ENCODE measurements around the gene GNG12.
A peak's percentile ranks its signal among the peaks of the same experiment; 100 is the strongest.
"Not testable (repeated sequence)": the region's sequence is repeated elsewhere in the genome, so short reads cannot be mapped to it uniquely, and the experiment has no call there.

GNG12 gene

DNA sequence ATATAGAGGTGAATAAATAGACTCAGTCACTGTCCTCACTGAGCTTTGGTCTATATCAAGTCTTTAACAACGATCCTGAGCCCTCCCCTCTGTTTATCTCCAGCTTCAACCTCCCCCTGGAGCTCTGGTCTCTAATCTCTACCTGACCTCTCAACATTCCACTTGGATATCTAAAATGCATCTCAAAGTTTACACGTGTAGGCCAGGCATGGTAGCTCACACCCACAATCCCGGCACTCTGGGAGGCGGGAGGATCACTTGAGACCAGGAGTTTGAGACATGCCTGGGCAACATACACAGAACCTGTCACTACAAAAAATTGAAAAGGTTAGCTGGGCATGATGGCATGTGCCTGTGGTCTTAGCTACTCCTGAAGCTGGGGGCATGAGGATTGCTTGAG, 94.9 kb downstream of the GNG12 start:
- Histone ChIP-seq H3K27ac (ENCODE audit: low read depth, low read length) (no peak overlapping the region), H3K36me3 (ENCODE audit: control insufficient read depth in 1 of 2, insufficient read depth in 2 of 2, low read length in 2 of 2) (no peaks in the 10 kb centered on the region), H3K9me3 (ENCODE audit: control insufficient read depth in 1 of 2, low read length in 2 of 2) (no peaks in the 10 kb centered on the region), H3K27me3 (ENCODE audit: control insufficient read depth in 1 of 2, insufficient read depth in 2 of 2, low read length in 2 of 2) (no peaks in the 10 kb centered on the region), H3K4me1 (ENCODE audit: control insufficient read depth in 1 of 2, insufficient read depth in 2 of 2, low read length in 2 of 2) (peaks cover 51 to 69% of the 10 kb centered on the region in 2 donors), H3K9ac (ENCODE audit: low read depth in 1 of 2, low read length in 2 of 2) (no peak overlapping the region), H3K4me3 (ENCODE audit: low read depth in 1 of 2, low read length in 2 of 2) (no peak overlapping the region)

DNA sequence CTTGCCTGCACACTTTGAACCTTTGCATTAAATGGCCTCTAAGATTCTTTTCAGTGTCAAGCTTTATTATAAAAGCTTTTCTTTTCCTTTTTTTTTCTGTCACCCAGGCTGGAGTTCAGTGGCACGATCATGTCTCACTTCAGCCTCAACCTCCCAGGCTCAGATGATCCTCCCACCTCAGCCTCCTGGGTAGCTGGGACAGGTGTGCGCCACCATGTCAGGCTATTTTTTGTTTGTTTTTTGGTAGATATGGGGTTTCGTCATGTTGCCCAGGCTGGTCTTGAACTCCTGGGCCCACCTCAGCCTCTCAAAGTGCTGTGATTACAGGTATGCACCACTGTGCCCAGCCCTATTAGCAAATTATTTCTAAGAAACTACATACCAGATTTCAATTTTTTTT, 95.4 kb downstream of the GNG12 start:
- Histone ChIP-seq H3K9ac (ENCODE audit: low read depth in 1 of 2, low read length in 2 of 2) (no peak overlapping the region), H3K27ac (ENCODE audit: low read depth, low read length) (no peak overlapping the region), H3K4me1 (ENCODE audit: control insufficient read depth in 1 of 2, insufficient read depth in 2 of 2, low read length in 2 of 2) (peaks cover 56 to 69% of the 10 kb centered on the region in 2 donors), H3K36me3 (ENCODE audit: control insufficient read depth in 1 of 2, insufficient read depth in 2 of 2, low read length in 2 of 2) (no peaks in the 10 kb centered on the region), H3K9me3 (ENCODE audit: control insufficient read depth in 1 of 2, low read length in 2 of 2) (no peaks in the 10 kb centered on the region), H3K4me3 (ENCODE audit: low read depth in 1 of 2, low read length in 2 of 2) (no peak overlapping the region), H3K27me3 (ENCODE audit: control insufficient read depth in 1 of 2, insufficient read depth in 2 of 2, low read length in 2 of 2) (no peaks in the 10 kb centered on the region)

DNA sequence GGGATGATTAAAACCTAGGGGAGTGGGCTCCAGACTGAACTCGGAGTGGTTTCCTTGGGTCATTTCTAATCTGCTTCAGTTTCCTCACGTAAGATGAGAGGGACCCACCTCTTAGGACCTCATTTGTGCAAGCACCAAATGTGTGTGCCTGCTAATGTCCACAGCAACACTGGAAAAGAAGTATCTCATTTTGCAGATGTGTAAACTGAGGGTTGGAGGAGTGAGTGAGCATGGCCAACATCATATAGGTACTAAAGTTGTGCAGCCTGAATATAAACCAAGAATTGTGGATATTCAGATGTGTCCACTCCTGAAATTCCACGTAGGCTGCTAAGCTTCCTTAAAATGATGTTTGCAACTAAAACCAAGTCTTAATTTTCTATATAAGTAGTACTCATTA, 96.5 kb downstream of the GNG12 start:
- peak overlapping the region; percentile 57 for H3K27ac ChIP-seq (ENCODE audit: low read depth, low read length)
- H3K9me3 ChIP-seq (ENCODE audit: control insufficient read depth in 1 of 2, low read length in 2 of 2) = no peaks in the 10 kb centered on the region
- H3K27me3 ChIP-seq (ENCODE audit: control insufficient read depth in 1 of 2, insufficient read depth in 2 of 2, low read length in 2 of 2) = no peaks in the 10 kb centered on the region
- H3K4me1 ChIP-seq (ENCODE audit: control insufficient read depth in 1 of 2, insufficient read depth in 2 of 2, low read length in 2 of 2) = peaks cover 59 to 73% of the 10 kb centered on the region in 2 donors
- no peaks in the 10 kb centered on the region for H3K36me3 ChIP-seq (ENCODE audit: control insufficient read depth in 1 of 2, insufficient read depth in 2 of 2, low read length in 2 of 2)
- peak overlapping the region in 1 of 2 donors; percentile 52 for H3K9ac ChIP-seq (ENCODE audit: low read depth in 1 of 2, low read length in 2 of 2)
- peak overlapping the region; percentile 27 to 56 for H3K4me3 ChIP-seq (ENCODE audit: low read depth in 1 of 2, low read length in 2 of 2)

DNA sequence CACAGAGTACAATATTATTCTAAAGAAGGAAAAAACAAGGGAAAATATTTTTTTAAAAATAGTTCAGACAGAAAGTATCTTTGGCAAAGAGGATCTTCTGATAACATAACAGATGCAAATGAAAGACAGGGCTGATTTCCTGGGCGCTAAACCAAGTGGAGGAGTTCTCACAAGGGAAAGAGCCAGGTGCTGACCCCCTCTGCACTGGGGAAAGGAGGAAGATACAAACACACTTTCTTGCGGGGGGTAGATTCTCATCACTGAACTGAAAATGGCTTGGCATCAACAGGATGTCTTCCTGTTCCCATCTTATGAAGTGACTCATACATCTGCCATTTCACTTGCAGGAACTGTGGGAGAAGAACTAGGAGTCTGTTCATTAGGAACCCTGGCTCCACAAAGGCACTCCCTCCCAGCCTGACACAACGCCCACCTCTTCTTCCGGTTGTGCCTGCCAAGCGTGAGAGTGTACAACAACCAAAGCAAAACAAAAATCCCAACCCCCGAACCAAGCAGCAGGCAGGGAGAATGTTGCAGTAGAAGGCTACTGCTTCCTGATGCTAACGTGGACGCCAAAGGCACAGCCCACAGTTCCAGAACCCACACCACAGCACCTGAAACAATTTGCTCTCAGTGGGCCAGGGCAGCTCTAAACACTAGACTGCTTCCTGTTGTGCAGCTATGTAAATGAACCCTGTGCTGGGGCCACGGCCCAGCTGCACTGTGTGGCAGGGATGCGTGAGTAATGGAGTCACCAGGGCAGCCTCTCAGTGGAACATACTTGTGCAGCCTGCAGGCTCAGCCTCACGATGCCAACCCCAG, 97.2 kb downstream of the GNG12 start:
- Histone ChIP-seq H3K9me3 (ENCODE audit: control insufficient read depth in 1 of 2, low read length in 2 of 2) (no peaks in the 10 kb centered on the region), H3K27me3 (ENCODE audit: control insufficient read depth in 1 of 2, insufficient read depth in 2 of 2, low read length in 2 of 2) (no peaks in the 10 kb centered on the region), H3K27ac (ENCODE audit: low read depth, low read length) (peak overlapping the region; percentile 57), H3K9ac (ENCODE audit: low read depth in 1 of 2, low read length in 2 of 2) (peak overlapping the region in 1 of 2 donors; percentile 52), H3K4me3 (ENCODE audit: low read depth in 1 of 2, low read length in 2 of 2) (peak overlapping the region; percentile 27 to 56), H3K4me1 (ENCODE audit: control insufficient read depth in 1 of 2, insufficient read depth in 2 of 2, low read length in 2 of 2) (peaks cover 51 to 65% of the 10 kb centered on the region in 2 donors), H3K36me3 (ENCODE audit: control insufficient read depth in 1 of 2, insufficient read depth in 2 of 2, low read length in 2 of 2) (no peaks in the 10 kb centered on the region)

DNA sequence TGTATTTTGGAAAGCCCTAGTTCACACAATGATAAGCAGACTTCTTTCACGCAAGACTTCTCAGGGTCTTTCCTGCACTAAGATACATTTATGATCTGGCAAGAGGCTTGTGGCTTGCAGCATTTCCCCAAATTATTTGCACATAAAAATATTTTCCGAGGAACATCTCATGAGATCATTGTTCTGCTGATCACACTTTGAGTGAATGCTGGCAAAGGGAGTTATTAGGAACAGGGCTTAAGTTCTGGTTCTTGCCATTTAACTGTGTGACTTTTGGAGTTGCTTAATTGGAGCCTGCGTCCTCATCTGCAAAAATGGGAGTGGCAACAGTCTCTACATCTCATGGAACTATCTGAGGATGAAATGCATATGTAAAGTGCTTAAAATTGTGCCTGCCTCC, 98.1 kb downstream of the GNG12 start:
- Histone ChIP-seq H3K9ac (ENCODE audit: low read depth in 1 of 2, low read length in 2 of 2) (no peak overlapping the region), H3K36me3 (ENCODE audit: control insufficient read depth in 1 of 2, insufficient read depth in 2 of 2, low read length in 2 of 2) (no peaks in the 10 kb centered on the region), H3K4me3 (ENCODE audit: low read depth in 1 of 2, low read length in 2 of 2) (no peak overlapping the region), H3K9me3 (ENCODE audit: control insufficient read depth in 1 of 2, low read length in 2 of 2) (no peaks in the 10 kb centered on the region), H3K27ac (ENCODE audit: low read depth, low read length) (no peak overlapping the region), H3K27me3 (ENCODE audit: control insufficient read depth in 1 of 2, insufficient read depth in 2 of 2, low read length in 2 of 2) (no peaks in the 10 kb centered on the region), H3K4me1 (ENCODE audit: control insufficient read depth in 1 of 2, insufficient read depth in 2 of 2, low read length in 2 of 2) (peaks cover 46 to 57% of the 10 kb centered on the region in 2 donors)

DNA sequence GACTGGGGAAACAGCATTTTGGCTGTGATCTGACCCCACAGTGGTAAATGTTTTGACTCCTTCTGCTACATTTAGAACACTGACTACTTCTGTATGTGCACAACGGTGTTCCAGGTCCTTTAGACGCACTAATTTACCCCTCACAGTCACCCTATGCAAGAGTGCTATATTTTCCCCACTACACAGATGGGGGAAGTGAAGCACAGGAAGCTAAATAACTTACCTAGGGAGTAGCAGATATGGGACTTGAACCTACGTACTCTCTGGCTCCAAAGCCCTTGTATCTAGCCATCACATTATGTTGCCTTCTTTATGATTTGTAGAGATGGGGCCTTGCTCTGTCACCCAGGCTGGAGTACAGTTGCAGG, 99.0 kb downstream of the GNG12 start:
- no peaks in the 10 kb centered on the region for H3K36me3 ChIP-seq (ENCODE audit: control insufficient read depth in 1 of 2, insufficient read depth in 2 of 2, low read length in 2 of 2)
- no peaks in the 10 kb centered on the region for H3K27me3 ChIP-seq (ENCODE audit: control insufficient read depth in 1 of 2, insufficient read depth in 2 of 2, low read length in 2 of 2)
- H3K9ac ChIP-seq (ENCODE audit: low read depth in 1 of 2, low read length in 2 of 2) = no peak overlapping the region
- no peaks in the 10 kb centered on the region for H3K9me3 ChIP-seq (ENCODE audit: control insufficient read depth in 1 of 2, low read length in 2 of 2)
- no peak overlapping the region for H3K27ac ChIP-seq (ENCODE audit: low read depth, low read length)
- peaks cover 46 to 56% of the 10 kb centered on the region in 2 donors for H3K4me1 ChIP-seq (ENCODE audit: control insufficient read depth in 1 of 2, insufficient read depth in 2 of 2, low read length in 2 of 2)
- no peak overlapping the region for H3K4me3 ChIP-seq (ENCODE audit: low read depth in 1 of 2, low read length in 2 of 2)

DNA sequence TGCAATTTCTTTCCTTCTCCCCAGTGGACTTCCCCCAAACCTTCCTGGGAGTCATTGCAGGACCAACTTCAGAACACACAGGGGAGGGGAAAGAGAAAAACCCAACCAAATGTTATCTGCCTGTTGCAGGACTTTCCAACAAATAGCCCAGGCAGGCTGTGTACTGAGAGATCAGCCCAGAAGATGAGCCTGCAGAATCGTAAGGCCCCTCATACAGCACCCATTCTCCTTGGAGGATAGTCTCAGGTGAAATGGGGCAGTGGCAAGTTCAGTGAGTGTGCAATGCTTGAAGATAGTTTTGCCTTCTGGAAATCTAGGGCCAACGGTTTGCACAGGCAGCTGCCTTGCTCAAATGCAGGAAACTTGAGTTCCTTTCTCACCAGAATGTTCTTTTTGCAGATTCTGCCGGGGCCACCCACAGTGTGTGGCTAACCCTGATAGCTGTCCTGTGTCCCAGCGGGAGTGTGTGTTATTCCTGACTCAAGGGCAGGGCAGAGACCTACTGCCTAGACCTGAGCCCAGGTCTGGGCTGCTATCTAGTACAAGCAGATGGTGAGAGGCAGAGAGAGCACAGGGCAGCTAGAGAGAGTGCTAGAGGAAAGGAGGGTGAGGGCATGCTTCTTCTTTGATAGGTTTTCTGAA, 99.5 kb downstream of the GNG12 start:
- Histone ChIP-seq H3K27ac (ENCODE audit: low read depth, low read length) (no peak overlapping the region), H3K4me1 (ENCODE audit: control insufficient read depth in 1 of 2, insufficient read depth in 2 of 2, low read length in 2 of 2) (peaks cover 46 to 56% of the 10 kb centered on the region in 2 donors), H3K9me3 (ENCODE audit: control insufficient read depth in 1 of 2, low read length in 2 of 2) (no peaks in the 10 kb centered on the region)

DNA sequence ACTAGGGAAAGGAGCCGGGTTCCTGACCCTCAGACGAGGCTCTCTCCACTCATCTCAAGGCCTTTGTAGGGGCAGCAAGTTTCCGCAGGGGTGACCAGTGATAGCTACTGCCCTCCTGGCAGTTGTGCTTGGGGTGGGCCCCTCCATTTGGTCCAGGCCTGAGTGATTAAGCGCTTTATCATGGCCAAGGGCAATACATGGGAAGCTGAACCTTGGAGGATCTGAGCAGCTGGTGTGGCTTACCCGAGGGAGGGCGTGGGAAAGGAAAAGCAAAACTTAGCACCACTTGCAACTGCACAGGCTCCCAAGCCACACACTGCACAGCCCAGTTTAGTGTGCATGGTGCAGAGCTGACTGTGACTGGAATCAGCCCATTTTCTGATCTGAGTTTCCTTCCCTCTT, 100.5 kb downstream of the GNG12 start:
- Histone ChIP-seq H3K4me3 (ENCODE audit: low read depth in 1 of 2, low read length in 2 of 2) (no peak overlapping the region), H3K4me1 (ENCODE audit: control insufficient read depth in 1 of 2, insufficient read depth in 2 of 2, low read length in 2 of 2) (peaks cover 41 to 50% of the 10 kb centered on the region in 2 donors), H3K9me3 (ENCODE audit: control insufficient read depth in 1 of 2, low read length in 2 of 2) (no peaks in the 10 kb centered on the region), H3K9ac (ENCODE audit: low read depth in 1 of 2, low read length in 2 of 2) (no peak overlapping the region), H3K27me3 (ENCODE audit: control insufficient read depth in 1 of 2, insufficient read depth in 2 of 2, low read length in 2 of 2) (no peaks in the 10 kb centered on the region), H3K36me3 (ENCODE audit: control insufficient read depth in 1 of 2, insufficient read depth in 2 of 2, low read length in 2 of 2) (no peaks in the 10 kb centered on the region), H3K27ac (ENCODE audit: low read depth, low read length) (no peak overlapping the region)

More for the DNA sequence above, 99.5 kb downstream of the GNG12 start:
- H3K4me3 ChIP-seq (ENCODE audit: low read depth in 1 of 2, low read length in 2 of 2) = no peak overlapping the region
- H3K9ac ChIP-seq (ENCODE audit: low read depth in 1 of 2, low read length in 2 of 2) = no peak overlapping the region
- H3K36me3 ChIP-seq (ENCODE audit: control insufficient read depth in 1 of 2, insufficient read depth in 2 of 2, low read length in 2 of 2) = no peaks in the 10 kb centered on the region
- no peaks in the 10 kb centered on the region for H3K27me3 ChIP-seq (ENCODE audit: control insufficient read depth in 1 of 2, insufficient read depth in 2 of 2, low read length in 2 of 2)

DNA sequence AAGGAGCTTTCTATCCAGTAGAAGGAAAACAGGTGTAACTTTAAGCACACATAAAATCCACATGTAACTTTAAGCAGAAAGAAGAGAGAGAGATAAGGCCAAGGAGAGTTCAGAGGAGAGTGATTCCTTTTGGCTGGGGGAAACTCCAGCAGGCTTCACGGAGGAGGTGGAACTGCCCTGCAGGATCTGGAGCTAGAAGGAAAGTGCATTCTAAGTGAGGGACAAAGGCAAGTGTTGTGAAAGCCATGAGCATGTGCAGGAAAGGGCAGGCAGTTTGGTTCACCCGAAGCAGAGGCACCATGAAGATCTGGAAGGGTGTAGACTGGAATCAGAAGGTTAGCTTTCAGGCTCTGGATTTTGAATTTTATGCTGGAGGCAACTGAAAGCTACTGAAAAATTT, 101.9 kb downstream of the GNG12 start:
- Histone ChIP-seq H3K27me3 (ENCODE audit: control insufficient read depth in 1 of 2, insufficient read depth in 2 of 2, low read length in 2 of 2) (no peaks in the 10 kb centered on the region), H3K4me1 (ENCODE audit: control insufficient read depth in 1 of 2, insufficient read depth in 2 of 2, low read length in 2 of 2) (peaks cover 28 to 38% of the 10 kb centered on the region in 2 donors), H3K36me3 (ENCODE audit: control insufficient read depth in 1 of 2, insufficient read depth in 2 of 2, low read length in 2 of 2) (no peaks in the 10 kb centered on the region), H3K9ac (ENCODE audit: low read depth in 1 of 2, low read length in 2 of 2) (no peak overlapping the region), H3K9me3 (ENCODE audit: control insufficient read depth in 1 of 2, low read length in 2 of 2) (no peaks in the 10 kb centered on the region), H3K4me3 (ENCODE audit: low read depth in 1 of 2, low read length in 2 of 2) (no peak overlapping the region), H3K27ac (ENCODE audit: low read depth, low read length) (no peak overlapping the region)

DNA sequence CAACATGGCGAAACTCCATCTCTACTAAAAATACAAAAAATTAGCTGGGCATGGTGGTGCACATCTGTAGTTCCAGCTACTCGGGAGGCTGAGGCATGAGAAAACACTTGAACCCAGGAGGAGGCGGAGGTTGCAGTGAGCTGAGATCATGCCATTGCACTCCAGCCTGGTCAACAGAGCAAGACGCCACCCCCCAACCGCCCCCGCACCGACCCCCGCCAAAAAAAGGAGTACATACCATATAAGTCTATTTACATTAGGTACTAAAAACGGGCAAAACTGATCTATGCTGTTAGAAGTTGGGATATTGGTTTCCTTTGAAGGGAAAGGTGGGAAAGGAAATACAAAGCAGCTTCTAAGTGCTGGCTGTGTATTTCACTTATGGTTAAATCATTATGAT, 103.0 kb downstream of the GNG12 start:
- not testable (repeated sequence) for H3K27ac ChIP-seq (ENCODE audit: low read depth, low read length); H3K27me3 ChIP-seq (ENCODE audit: control insufficient read depth in 1 of 2, insufficient read depth in 2 of 2, low read length in 2 of 2); H3K9me3 ChIP-seq (ENCODE audit: control insufficient read depth in 1 of 2, low read length in 2 of 2); H3K36me3 ChIP-seq (ENCODE audit: control insufficient read depth in 1 of 2, insufficient read depth in 2 of 2, low read length in 2 of 2); H3K4me3 ChIP-seq (ENCODE audit: low read depth in 1 of 2, low read length in 2 of 2); H3K9ac ChIP-seq (ENCODE audit: low read depth in 1 of 2, low read length in 2 of 2)
- peaks cover 20 to 35% of the 10 kb centered on the region in 2 donors for H3K4me1 ChIP-seq (ENCODE audit: control insufficient read depth in 1 of 2, insufficient read depth in 2 of 2, low read length in 2 of 2)

Measured in duodenal mucosa (tissue), 2 donors.